H1 (cell line): ENCODE data around the gene ARNT2. TPM values are rescaled to one million over a fixed set of nuclear protein-coding genes. Genes with fewer than 3 reads are reported as not detected.

Experiments used
- ATF2 ChIP-seq: IDR thresholded peaks from 2 replicates; pipeline ENCODE4 v1.6.1; 2012; ENCODE audit warnings: low read length, inconsistent platforms
- CEBPB ChIP-seq: IDR thresholded peaks from 2 replicates; pipeline ENCODE4 v1.6.1; 2012; ENCODE audit warnings: low read depth, low read length
- E2F6 ChIP-seq: IDR thresholded peaks from 2 replicates; pipeline ENCODE4 v1.6.1; 2012; ENCODE audit warnings: inconsistent platforms
- SP1 ChIP-seq: IDR thresholded peaks from 2 replicates; pipeline ENCODE4 v1.6.1; 2011; ENCODE audit warnings: low read depth, low read length
- YY1 ChIP-seq: IDR thresholded peaks from 2 replicates; pipeline ENCODE4 v1.6.1; 2011; ENCODE audit warnings: low read depth, mild to moderate bottlenecking, low read length
- polyA plus RNA-seq, 7 experiments: library from polyadenylated mRNA; depleted of rRNA in 3 of 7; stranded (reverse) in 5 of 7; unstranded in 2 of 7; fragments of >200 nt in 5 of 7; fragments of 200-250 nt in 2 of 7; gene quantifications; 1 replicate in 5 of 7; 2 replicates in 1 of 7; 4 replicates in 1 of 7; pipeline versions ENCODE4 v1.2.1 to v1.2.3, GENCODE V29; 2011 to 2013; ENCODE audit warnings: missing spikeins in 2 of 7, mixed read lengths in 2 of 7
- total RNA-seq: library from RNA; stranded (reverse); fragmentation: NEBNext Ultra II Directional; extraction: Animal tissue kit (Norgen Biotek cat#: 25700); gene quantifications from 2 replicates; pipeline ENCODE4 v1.2.1, GENCODE V29; 2021

Gene ARNT2
- total and polyA plus RNA-seq, 2 of the 8 experiments (the other 6 are each of a cell fraction or from before 2014, with no cell fraction given), result 9.5 to 14.6 TPM

GRCh38 chr15:80573606-80574005 is 169.4 kb downstream of the ARNT2 start (continued):
- no peak for TF ChIP-seq ATF2
- TF ChIP-seq E2F6, result no peak
- TF ChIP-seq YY1, result no peak
- TF ChIP-seq SP1, result no peak
- TF ChIP-seq CEBPB, result no peak
